Epithelial cell of proximal tubule (primary cell): Measurements from ENCODE around the gene HDAC9. TPM values are rescaled to one million over a fixed set of nuclear protein-coding genes. Genes with fewer than 3 reads are reported as not detected.

Experiments used
- DNase-seq: peaks from one replicate; pipeline ENCODE4 v3.0.0-alpha.2; 2011; ENCODE audit warnings: low read depth
- H3K4me3 ChIP-seq: 2 replicates; pipeline ENCODE4 v1.5.1; 2011; ENCODE audit warnings: low read depth, mild to moderate bottlenecking, low read length
- CTCF ChIP-seq: conservative IDR thresholded peaks from 2 replicates; pipeline ENCODE4 v1.5.1; 2012; ENCODE audit warnings: low read depth, mild to moderate bottlenecking, low read length
- total RNA-seq: library from RNA; depleted of rRNA; stranded (reverse); fragments of >200 nt; gene quantifications from 2 replicates; pipeline ENCODE4 v1.2.3, GENCODE V29; 2015

Gene HDAC9
- total RNA-seq, 1 donor from 2014 or later: 35.5 TPM

GRCh38 chr7:18531539-18531938, 36.0 kb downstream of the HDAC9 start:
- no peak overlapping the region for H3K4me3 ChIP-seq
- no peak for DNase-seq
- no peak for TF ChIP-seq CTCF

- no peak for DNase-seq
- H3K4me3 ChIP-seq: no peak overlapping the region
- TF ChIP-seq CTCF: no peak
These were observed 37.3 kb downstream of the HDAC9 start for GRCh38 chr7:18532813-18533212.

- TF ChIP-seq CTCF: no peak
- H3K4me3 ChIP-seq: no peak overlapping the region
- no peak for DNase-seq
These were observed 38.9 kb downstream of the HDAC9 start for GRCh38 chr7:18534481-18534880.

GRCh38 chr7:18535810-18536415, 40.4 kb downstream of the HDAC9 start:
- TF ChIP-seq CTCF: no peak
- DNase-seq: no peak
- H3K4me3 ChIP-seq: no peak overlapping the region

- no peak overlapping the region for H3K4me3 ChIP-seq
- DNase-seq: no peak
- TF ChIP-seq CTCF: no peak
These were observed 40.9 kb downstream of the HDAC9 start for GRCh38 chr7:18536486-18536885.

GRCh38 chr7:18538554-18539250, 43.2 kb downstream of the HDAC9 start:
- no peak overlapping the region for H3K4me3 ChIP-seq
- DNase-seq: no peak
- no peak for TF ChIP-seq CTCF

- no peak overlapping the region for H3K4me3 ChIP-seq
- no peak for DNase-seq
- no peak for TF ChIP-seq CTCF
These were observed 44.8 kb downstream of the HDAC9 start for GRCh38 chr7:18540396-18540795.
